IMR-90 (cell line): ENCODE results near the gene AVPI1. TPM values are rescaled to one million over a fixed set of nuclear protein-coding genes. Genes with fewer than 3 reads are reported as not detected.
"Not testable (repeated sequence)": the region's sequence is repeated elsewhere in the genome, so short reads cannot be mapped to it uniquely, and the experiment has no call there.

Experiments
- ATAC-seq: fragments of 200-7000 bp; cut with Tn5 transposase; 2 replicates; pipeline ENCODE4 v1.9.1; 2020; ENCODE audit warnings: low read depth, mild to moderate bottlenecking, moderate library complexity
- BruUV-seq: library from RNA; stranded (reverse); fragments of 400-500 nt; replicated peaks from 2 replicates; lab custom pipeline; 2021; lab: Mats Ljungman, UMichigan
- CTCF ChIA-PET: fragments of 300-600 bp; formaldehyde crosslinking; extraction: SDS; loops from one replicate; lab custom pipeline; 2021; ENCODE audit warnings: antibody characterized with exemption; lab: Yijun Ruan, JAX
- POLR2A ChIA-PET: fragments of 300-600 bp; sonication (Branson Sonifier 250); formaldehyde crosslinking; loops from one replicate; lab custom pipeline; 2022; ENCODE audit warnings: antibody characterized with exemption; ENCODE audit not compliant: unreplicated experiment; lab: Charles Lee
- DNase-seq: peaks from one replicate; pipeline ENCODE4 v3.0.0; 2013
- H2AFZ ChIP-seq: replicated peaks from 2 replicates; pipeline ENCODE3; 2013; ENCODE audit warnings: low read length, mild to moderate bottlenecking; ENCODE audit not compliant: poor library complexity
- H2AK5ac ChIP-seq: 2 replicates; pipeline ENCODE4 v1.6.1; 2013; ENCODE audit warnings: low read depth, low read length, inconsistent platforms
- H2AK9ac ChIP-seq: replicated peaks from 2 replicates; pipeline ENCODE3; 2013; ENCODE audit warnings: mild to moderate bottlenecking, low read depth, low read length, moderate library complexity; ENCODE audit not compliant: poor library complexity
- H2BK120ac ChIP-seq: 2 replicates; pipeline ENCODE4 v1.6.1; 2013; ENCODE audit warnings: low read depth, low read length, inconsistent platforms
- H2BK15ac ChIP-seq: 3 replicates; pipeline ENCODE4 v1.6.1; 2013; ENCODE audit warnings: low read depth, low read length, inconsistent platforms
- H2BK20ac ChIP-seq: 2 replicates; pipeline ENCODE4 v1.6.1; 2013; ENCODE audit warnings: low read depth, mild to moderate bottlenecking, inconsistent platforms, low read length, moderate library complexity
- H2BK5ac ChIP-seq: 2 replicates; pipeline ENCODE4 v1.6.1; 2013; ENCODE audit warnings: mild to moderate bottlenecking, low read depth, low read length, inconsistent platforms; ENCODE audit not compliant: poor library complexity, severe bottlenecking
- H3K14ac ChIP-seq: replicated peaks from 2 replicates; pipeline ENCODE4 v1.6.1; 2013; ENCODE audit warnings: low read depth, low read length, inconsistent platforms
- H3K18ac ChIP-seq: 2 replicates; pipeline ENCODE4 v1.6.1; 2013; ENCODE audit warnings: low read depth, low read length, control low read depth
- H3K23ac ChIP-seq: 2 replicates; pipeline ENCODE4 v1.6.1; 2013; ENCODE audit warnings: low read depth, low read length, inconsistent platforms
- H3K27ac ChIP-seq: 2 replicates; pipeline ENCODE4 v1.5.1; 2013; ENCODE audit warnings: mild to moderate bottlenecking, control low read depth, low read length; ENCODE audit not compliant: insufficient read depth
- H3K27me3 ChIP-seq: 2 replicates; pipeline ENCODE4 v1.6.1; 2013; ENCODE audit warnings: low read length; ENCODE audit not compliant: control insufficient read depth, insufficient read depth
- H3K36me3 ChIP-seq: 2 replicates; pipeline ENCODE4 v1.6.1; 2013; ENCODE audit warnings: low read length, mixed read lengths; ENCODE audit not compliant: control insufficient read depth, insufficient read depth
- H3K4ac ChIP-seq: 2 replicates; pipeline ENCODE4 v1.6.1; 2013; ENCODE audit warnings: low read depth, low read length, inconsistent platforms
- H3K4me1 ChIP-seq: 2 replicates; pipeline ENCODE4 v1.6.1; 2013; ENCODE audit warnings: low read length, mixed read lengths; ENCODE audit not compliant: control insufficient read depth, insufficient read depth
- H3K4me2 ChIP-seq: 2 replicates; pipeline ENCODE4 v1.6.1; 2013; ENCODE audit warnings: low read depth, mild to moderate bottlenecking, control low read depth, low read length, moderate library complexity
- H3K4me3 ChIP-seq: 2 replicates; pipeline ENCODE4 v1.5.1; 2013; ENCODE audit warnings: low read depth, mild to moderate bottlenecking, control low read depth, low read length, moderate library complexity; ENCODE audit not compliant: insufficient read depth
- H3K56ac ChIP-seq: 2 replicates; pipeline ENCODE4 v1.6.1; 2013; ENCODE audit warnings: low read length, inconsistent platforms; ENCODE audit not compliant: insufficient read depth; ENCODE audit errors: extremely low read depth
- H3K79me1 ChIP-seq, 2 experiments: 2 replicates each; pipeline ENCODE4 v1.6.1; 2013; ENCODE audit warnings: low read length in 2 of 2, inconsistent platforms in 1 of 2, low read depth in 1 of 2
- H3K9ac ChIP-seq: 2 replicates; pipeline ENCODE4 v1.6.1; 2013; ENCODE audit warnings: low read depth, low read length, control low read depth
- H3K9me1 ChIP-seq: 2 replicates; pipeline ENCODE4 v1.6.1; 2013; ENCODE audit warnings: low read length, inconsistent platforms; ENCODE audit not compliant: insufficient read depth
- H3K9me3 ChIP-seq: 2 replicates; pipeline ENCODE4 v1.6.1; 2013; ENCODE audit warnings: low read length; ENCODE audit not compliant: control insufficient read depth, insufficient read depth
- H4K20me1 ChIP-seq: 2 replicates; pipeline ENCODE4 v1.6.1; 2013; ENCODE audit warnings: low read length, inconsistent platforms; ENCODE audit not compliant: insufficient read depth
- H4K5ac ChIP-seq: 2 replicates; pipeline ENCODE4 v1.6.1; 2013; ENCODE audit warnings: mild to moderate bottlenecking, low read depth, low read length, control low read depth
- H4K8ac ChIP-seq, 2 experiments: 2 replicates each; pipeline ENCODE4 v1.6.1; 2013; ENCODE audit warnings: low read depth in 2 of 2, low read length in 2 of 2, control low read depth in 1 of 2, inconsistent platforms in 1 of 2
- H4K91ac ChIP-seq: 2 replicates; pipeline ENCODE4 v1.6.1; 2013; ENCODE audit warnings: low read depth, low read length, inconsistent platforms; ENCODE audit not compliant: insufficient read depth
- WGBS, 2 experiments: methylation state at CpG; one replicate each; pipeline versions ENCODE4 v1.1.5 to v1.1.7; 2013; ENCODE audit warnings: missing lambda C conversion rate in 2 of 2; ENCODE audit not compliant: insufficient read length in 1 of 2; ENCODE audit errors: extremely low coverage in 2 of 2; 5-methylcytosine and 5-hydroxymethylcytosine counted together
- dilution Hi-C: fragments of 300-500 bp; cut with HindIII; formaldehyde crosslinking; loops from one replicate; pipeline ENCODE4 v1.14.3; 2018; ENCODE audit warnings: low sequenced_read_pairs; ENCODE audit not compliant: unreplicated experiment
- in situ Hi-C: fragments of 300-500 bp; cut with MboI; formaldehyde crosslinking; loops from 3 replicates; pipeline ENCODE4 v1.14.3; 2019; ENCODE audit warnings: low sequenced_read_pairs, inconsistent platforms, mixed read lengths
- intact Hi-C: fragments of 100-400 bp; cut with micrococcal nuclease; formaldehyde crosslinking; loops from 2 replicates; pipeline ENCODE4 v1.10.0; 2022
- polyA plus RNA-seq, 3 experiments: library from polyadenylated mRNA; depleted of rRNA; stranded (reverse); fragments of >200 nt; gene quantifications; 2 replicates each; pipeline ENCODE4 v1.2.3, GENCODE V29; 2012; ENCODE audit warnings: low replicate concordance in 1 of 3
- total RNA-seq: library from RNA; depleted of rRNA; stranded (reverse); fragments of >200 nt; gene quantifications from 2 replicates; pipeline ENCODE4 v1.2.3, GENCODE V29; 2012

Gene AVPI1
- total and polyA plus RNA-seq, 2 of the 4 experiments (the other 2 are of a cell fraction) = 26.7 to 29.8 TPM

DNA sequence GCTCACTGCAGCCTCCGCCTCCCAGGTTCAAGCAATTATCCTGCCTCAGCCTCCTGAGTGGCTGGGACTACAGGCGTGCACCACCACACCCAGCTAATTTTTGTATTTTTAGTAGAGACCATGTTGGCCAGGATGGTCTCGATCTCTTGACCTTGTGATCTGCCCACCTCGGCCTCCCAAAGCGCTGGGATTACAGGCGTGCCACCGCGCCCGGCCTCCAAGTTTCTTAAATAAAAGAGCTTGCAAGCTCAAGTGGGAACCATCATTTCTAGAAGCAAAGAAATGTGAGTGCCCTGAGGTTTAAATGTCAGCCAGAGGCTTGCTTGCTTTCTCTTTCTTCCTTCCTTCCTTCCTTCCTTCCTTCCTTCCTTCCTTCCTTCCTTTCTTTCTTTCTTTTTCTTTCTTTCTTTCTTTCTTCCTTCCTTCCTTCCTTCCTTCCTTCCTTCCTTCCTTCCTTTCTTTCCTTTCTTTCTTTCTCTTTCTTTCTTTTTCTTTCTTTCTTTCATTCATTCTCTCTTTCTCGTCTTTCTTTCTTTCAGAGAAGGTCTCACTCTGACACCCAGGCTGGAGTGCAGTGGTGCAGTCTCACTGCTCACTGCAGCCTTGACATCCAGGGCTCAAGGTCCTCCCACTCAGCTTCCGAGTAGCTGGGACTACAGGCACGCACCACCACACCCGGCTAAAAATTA is 44.4 kb downstream of the AVPI1 start:
- H3K36me3 ChIP-seq = peaks cover 12% of the 10 kb centered on the region
- H2BK20ac ChIP-seq, H3K4me2 ChIP-seq, H2AK5ac ChIP-seq, H2BK5ac ChIP-seq, H3K9me1 ChIP-seq, H4K8ac ChIP-seq, POLR2A ChIA-PET, H2AK9ac ChIP-seq, H2AFZ ChIP-seq, H4K5ac ChIP-seq, H3K18ac ChIP-seq, BruUV-seq, H3K4me3 ChIP-seq, H3K4me1 ChIP-seq, H3K56ac ChIP-seq, DNase-seq, H3K4ac ChIP-seq, dilution Hi-C loops, ATAC-seq, in situ Hi-C loops, H3K9me3 ChIP-seq, H2BK120ac ChIP-seq, H3K27me3 ChIP-seq, H3K9ac ChIP-seq, H3K23ac ChIP-seq, H2BK15ac ChIP-seq, H3K14ac ChIP-seq, H3K27ac ChIP-seq, H4K91ac ChIP-seq: not testable (repeated sequence)
- H4K20me1 ChIP-seq = peaks cover 12% of the 10 kb centered on the region; the same call in 1 of the 2 replicates
- 100% methylated on average over 1 of the region's 13 CpGs for WGBS, 2 experiments
- intact Hi-C loops = loop anchor here (5.0 kb wide), 1 partner anchor 145 kb away; the partner anchor contains the start of genes MMS19 and UBTD1
- CTCF ChIA-PET = interaction anchor here (0.7 kb wide), 1 partner anchor 90 kb away, joined by 5 read pairs; no protein-coding TSS in a partner anchor
- peaks cover 10 to 45% of the 10 kb centered on the region in 2 experiments; a peak in 3 of 4 replicates for H3K79me1 ChIP-seq
